Fibroblast of villous mesenchyme (primary cell): Measurements from ENCODE around the gene PDAP1. TPM values are rescaled to one million over a fixed set of nuclear protein-coding genes. Genes with fewer than 3 reads are reported as not detected.

Experiments
- DNase-seq: peaks from one replicate; pipeline ENCODE4 v3.0.0-alpha.2; 2010; ENCODE audit warnings: low read depth
- H3K4me3 ChIP-seq: 2 replicates; pipeline ENCODE4 v1.5.1; 2011; ENCODE audit warnings: low read depth, mild to moderate bottlenecking, low read length
- total RNA-seq: library from RNA; depleted of rRNA; stranded (reverse); fragments of >200 nt; gene quantifications from 2 replicates; pipeline ENCODE4 v1.2.3, GENCODE V29; 2012
- TF ChIP-seq, protein P1 (sequence below): IDR thresholded peaks from 2 replicates; pipeline ENCODE4 v1.5.1; 2012; ENCODE audit warnings: low read depth, mild to moderate bottlenecking, low read length; ENCODE audit not compliant: insufficient read depth

The PDAP1 gene
- total RNA-seq, 1 donor, result 34.5 TPM

DNA sequence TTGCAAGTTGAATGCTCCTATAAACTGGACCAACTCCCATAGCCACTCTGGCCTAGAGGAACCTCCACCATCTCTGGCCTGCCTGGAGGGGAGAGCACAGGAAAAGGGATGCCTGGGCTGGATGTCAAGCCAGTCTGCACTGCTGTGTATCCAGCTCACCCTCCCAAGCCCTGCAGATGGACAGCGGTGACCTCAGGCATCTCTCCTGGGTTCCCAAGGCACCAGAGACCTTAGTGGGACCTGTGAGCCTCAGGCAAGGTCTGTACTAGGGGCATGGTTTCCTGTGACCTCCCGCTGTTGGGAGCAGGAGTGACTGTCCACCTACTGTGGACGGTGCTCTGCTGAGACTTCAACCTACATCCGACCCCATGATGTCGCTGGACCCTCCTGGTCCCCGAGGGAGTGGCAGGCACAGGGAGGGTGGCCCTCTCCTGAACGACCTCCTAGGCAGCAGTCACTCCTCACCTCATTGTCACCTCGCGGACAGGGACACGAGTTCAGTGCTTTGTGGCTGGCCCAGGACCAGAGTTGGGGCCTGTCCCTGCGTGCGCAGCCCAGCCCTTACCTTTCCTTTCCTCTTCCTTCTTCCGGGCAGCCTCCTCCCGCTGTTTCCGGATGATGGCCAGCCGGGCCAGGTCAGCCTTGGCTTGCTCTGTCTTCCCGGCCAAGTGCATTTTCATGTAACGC, 11.0 kb downstream of the PDAP1 start:
- no peak overlapping the region for H3K4me3 ChIP-seq
- no peak for DNase-seq
- TF ChIP-seq, protein P1, sequence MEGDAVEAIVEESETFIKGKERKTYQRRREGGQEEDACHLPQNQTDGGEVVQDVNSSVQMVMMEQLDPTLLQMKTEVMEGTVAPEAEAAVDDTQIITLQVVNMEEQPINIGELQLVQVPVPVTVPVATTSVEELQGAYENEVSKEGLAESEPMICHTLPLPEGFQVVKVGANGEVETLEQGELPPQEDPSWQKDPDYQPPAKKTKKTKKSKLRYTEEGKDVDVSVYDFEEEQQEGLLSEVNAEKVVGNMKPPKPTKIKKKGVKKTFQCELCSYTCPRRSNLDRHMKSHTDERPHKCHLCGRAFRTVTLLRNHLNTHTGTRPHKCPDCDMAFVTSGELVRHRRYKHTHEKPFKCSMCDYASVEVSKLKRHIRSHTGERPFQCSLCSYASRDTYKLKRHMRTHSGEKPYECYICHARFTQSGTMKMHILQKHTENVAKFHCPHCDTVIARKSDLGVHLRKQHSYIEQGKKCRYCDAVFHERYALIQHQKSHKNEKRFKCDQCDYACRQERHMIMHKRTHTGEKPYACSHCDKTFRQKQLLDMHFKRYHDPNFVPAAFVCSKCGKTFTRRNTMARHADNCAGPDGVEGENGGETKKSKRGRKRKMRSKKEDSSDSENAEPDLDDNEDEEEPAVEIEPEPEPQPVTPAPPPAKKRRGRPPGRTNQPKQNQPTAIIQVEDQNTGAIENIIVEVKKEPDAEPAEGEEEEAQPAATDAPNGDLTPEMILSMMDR, result no peak

DNA sequence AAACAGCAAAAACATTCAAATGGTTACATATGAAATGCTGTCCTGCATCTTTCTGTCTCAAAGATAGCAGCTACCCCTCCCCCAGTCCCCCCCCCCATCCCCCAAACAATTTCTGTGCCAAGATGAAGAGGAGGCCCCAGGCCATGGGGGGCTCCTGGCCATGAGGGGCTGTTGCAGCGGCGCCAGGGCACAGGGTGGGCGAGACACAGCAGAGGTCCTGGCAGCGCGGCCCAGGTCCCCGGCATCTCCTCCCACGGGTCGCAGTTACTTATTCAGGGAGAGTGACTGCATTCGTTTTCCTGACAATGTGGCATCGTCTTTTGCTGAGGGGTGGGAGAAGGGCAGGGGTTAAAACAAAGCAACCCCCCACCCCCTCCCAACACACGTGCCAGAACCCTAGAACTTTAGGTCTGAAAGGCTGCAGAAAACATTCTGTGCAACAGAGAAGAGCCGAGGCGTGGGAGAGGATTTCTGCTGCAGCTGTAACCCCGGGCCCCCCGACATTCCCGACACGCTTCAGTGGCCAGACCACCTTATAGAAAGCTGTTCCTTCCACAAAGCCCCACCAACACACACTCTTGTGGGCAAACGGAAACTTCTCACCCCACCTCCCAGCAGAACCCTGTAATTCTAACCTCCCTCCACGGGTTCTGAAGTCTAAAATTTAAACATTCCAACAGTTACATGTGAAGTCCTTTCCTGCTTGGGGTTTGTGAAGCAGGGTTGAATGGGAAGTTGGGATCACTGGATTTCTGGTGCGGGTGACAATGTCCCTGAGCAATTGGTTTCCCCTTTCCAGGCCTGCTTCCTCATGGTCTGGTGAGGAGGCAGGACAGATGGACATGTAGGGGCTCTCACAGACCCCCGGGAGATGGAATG, 11.7 kb downstream of the PDAP1 start:
- H3K4me3 ChIP-seq, result no peak overlapping the region
- no peak for DNase-seq
- TF ChIP-seq, protein P1, result no peak

DNA sequence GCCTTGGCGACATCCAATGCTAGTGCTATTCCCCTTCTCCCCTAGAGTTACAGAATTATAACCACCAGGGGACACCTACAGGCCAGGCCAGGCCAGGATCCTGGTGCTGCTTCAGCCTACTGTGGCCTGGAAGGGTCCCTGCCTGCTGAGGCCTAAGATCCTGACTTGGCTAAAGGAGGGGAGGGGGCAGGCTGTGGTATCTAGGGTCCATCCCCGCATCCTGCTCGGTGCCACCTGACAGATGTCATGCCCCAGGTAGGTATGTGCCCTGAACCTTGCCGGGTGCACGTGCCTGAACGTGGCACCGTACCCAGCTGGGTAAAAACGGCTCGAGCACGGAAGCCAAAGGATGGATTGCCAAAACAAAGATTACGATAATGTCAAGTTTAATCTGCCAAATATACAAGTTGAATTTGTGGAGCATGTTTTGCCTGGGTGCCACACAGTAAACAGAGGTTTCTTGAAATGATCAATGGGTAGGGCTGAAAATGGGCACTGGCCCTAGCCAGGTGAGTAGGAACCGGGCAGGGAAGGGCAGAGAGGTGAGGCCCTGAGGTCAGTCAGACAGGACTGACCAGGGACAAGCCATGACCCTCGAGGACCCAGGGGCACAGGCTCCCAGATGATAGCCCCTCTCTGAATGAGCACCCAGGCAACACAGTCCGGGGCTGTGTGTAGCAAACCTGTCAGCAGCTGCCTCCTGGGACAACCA, 12.6 kb downstream of the PDAP1 start:
- H3K4me3 ChIP-seq, result no peak overlapping the region
- TF ChIP-seq, protein P1, result no peak
- no peak for DNase-seq

DNA sequence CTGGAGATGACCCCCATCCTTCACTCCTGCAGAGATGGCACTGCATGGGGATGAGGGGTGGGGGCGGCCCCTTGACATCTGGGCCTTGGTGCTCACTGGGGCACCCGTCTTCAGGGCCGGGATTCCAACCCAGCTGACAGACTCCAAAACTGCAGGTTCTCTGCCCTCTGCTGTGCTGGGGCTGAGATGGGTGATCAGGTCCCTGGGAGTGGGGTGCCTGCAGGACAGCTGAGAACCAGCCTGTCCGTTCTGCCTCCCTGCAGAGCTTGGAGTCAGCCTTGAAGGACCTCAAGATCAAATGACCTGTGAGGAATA, 14.3 kb downstream of the PDAP1 start:
- TF ChIP-seq, protein P1, result no peak
- H3K4me3 ChIP-seq, result no peak overlapping the region
- DNase-seq, result no peak

DNA sequence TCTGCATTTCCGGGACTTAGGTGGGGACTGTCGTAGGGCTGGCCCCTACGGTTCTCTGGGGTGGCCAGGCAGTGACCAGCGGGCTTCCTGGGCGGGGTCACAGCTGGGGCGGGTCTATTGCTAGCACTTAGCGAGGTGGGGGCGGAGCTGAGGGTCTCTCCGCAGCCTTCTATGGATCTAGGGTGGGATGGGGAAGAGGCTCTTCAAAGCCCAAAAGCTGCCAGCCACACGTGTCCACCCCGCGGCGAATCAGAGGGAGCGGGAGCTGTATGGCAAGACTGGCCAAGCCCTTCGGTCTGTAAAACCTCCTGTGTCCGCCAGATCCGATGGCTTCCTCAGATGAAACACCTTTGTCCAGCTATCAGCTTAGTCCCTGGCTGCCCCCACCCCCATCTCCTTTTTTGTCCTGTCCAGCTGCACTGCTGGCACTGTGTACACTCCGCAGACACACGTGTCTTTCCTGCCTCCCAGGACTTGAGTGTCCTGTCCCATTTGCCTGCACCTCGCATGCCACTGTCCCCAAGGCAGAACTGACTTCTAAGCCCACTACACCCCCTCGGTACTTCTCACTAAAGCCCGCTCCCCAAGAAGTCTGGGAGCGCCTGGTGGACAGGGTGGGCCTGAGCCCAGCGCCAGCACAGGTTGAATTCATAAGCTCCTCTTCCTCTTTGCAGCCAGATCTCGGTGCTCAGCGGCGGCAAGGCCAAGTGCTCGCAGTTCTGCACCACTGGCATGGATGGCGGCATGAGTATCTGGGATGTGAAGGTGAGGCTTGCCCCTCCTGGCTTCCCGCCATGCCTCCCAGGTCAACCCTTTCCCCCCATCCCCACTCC, 14.8 kb downstream of the PDAP1 start:
- TF ChIP-seq, protein P1, result no peak
- DNase-seq, result no peak
- peak overlapping the region; percentile 41 for H3K4me3 ChIP-seq

DNA sequence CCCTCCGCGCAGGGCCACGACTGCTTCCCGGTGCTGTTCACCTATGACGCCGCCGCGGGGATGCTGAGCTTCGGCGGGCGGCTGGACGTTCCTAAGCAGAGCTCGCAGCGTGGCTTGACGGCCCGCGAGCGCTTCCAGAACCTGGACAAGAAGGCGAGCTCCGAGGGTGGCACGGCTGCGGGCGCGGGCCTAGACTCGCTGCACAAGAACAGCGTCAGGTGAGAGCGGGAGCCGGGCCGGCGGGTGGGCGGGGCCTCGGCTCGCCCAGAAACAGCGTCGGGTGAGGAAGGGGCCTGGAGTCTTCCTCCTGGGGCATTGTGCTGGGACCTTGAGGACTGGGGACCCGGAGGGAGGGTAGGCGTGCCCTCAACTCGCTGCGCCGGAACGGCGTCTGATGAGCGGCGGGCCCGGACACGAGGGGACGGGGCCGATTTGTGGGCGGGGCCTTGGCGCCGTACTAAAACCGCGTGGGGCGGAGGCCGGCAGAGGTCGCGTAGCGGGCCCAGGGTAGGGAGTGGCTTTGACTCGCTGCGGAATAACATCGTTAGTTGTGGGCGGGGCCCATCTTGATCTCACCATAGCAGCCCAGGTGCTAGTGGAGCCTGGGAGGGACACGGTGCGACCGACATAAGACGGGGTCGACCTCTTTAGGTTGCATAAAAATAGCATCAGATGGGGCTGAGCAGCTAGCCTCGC, 15.6 kb downstream of the PDAP1 start:
- peak; percentile 60 for DNase-seq
- TF ChIP-seq, protein P1, result no peak
- peak overlapping the region; percentile 41 for H3K4me3 ChIP-seq
